H1 (cell line): ENCODE data around the gene SLCO2A1. TPM values are rescaled to one million over a fixed set of nuclear protein-coding genes. Genes with fewer than 3 reads are reported as not detected.

Experiments used
- CTCF ChIA-PET: fragments of 300-600 bp; sonication (Branson Sonifier 250); formaldehyde crosslinking; loops from one replicate; lab custom pipeline; 2021; ENCODE audit not compliant: partially characterized antibody; lab: Charles Lee
- POLR2A ChIA-PET: fragments of 300-600 bp; sonication (Branson Sonifier 250); formaldehyde crosslinking; loops from one replicate; lab custom pipeline; 2021; ENCODE audit warnings: inconsistent platforms; ENCODE audit not compliant: partially characterized antibody; lab: Charles Lee
- DNase-seq, 2 experiments: peaks; one replicate each; pipeline versions ENCODE4 v3.0.0 to v3.0.0-alpha.2; 2010 to 2022; ENCODE audit warnings: low spot score in 2 of 2, low read depth in 1 of 2, mixed read lengths in 1 of 2
- FAIRE-seq: peaks from 2 replicates; lab custom pipeline; 2011; peaks lifted over from hg19 to GRCh38; lab: Jason Lieb, UNC
- H2AFZ ChIP-seq: 2 replicates; pipeline ENCODE4 v1.8.1; 2012; ENCODE audit warnings: low read length, inconsistent platforms
- H2AK5ac ChIP-seq: 2 replicates; pipeline ENCODE4 v1.6.1; 2013; ENCODE audit warnings: low read depth, low read length
- H2BK120ac ChIP-seq: replicated peaks from 2 replicates; pipeline ENCODE3; 2013; ENCODE audit warnings: low read depth, low read length, inconsistent platforms
- H2BK12ac ChIP-seq: 2 replicates; pipeline ENCODE4 v1.6.1; 2013; ENCODE audit warnings: low read depth, low read length
- H2BK15ac ChIP-seq: 2 replicates; pipeline ENCODE4 v1.6.1; 2013; ENCODE audit warnings: low read length
- H2BK20ac ChIP-seq: 2 replicates; pipeline ENCODE4 v1.6.1; 2013; ENCODE audit warnings: low read length
- H2BK5ac ChIP-seq: 2 replicates; pipeline ENCODE4 v1.6.1; 2013; ENCODE audit warnings: low read depth, low read length
- H3K14ac ChIP-seq: 2 replicates; pipeline ENCODE4 v1.6.1; 2013; ENCODE audit warnings: inconsistent platforms; ENCODE audit not compliant: insufficient read length
- H3K18ac ChIP-seq: 2 replicates; pipeline ENCODE4 v1.6.1; 2013; ENCODE audit warnings: low read length; ENCODE audit errors: extremely low read depth
- H3K23ac ChIP-seq: 2 replicates; pipeline ENCODE4 v1.6.1; 2013; ENCODE audit warnings: inconsistent platforms; ENCODE audit not compliant: insufficient read length
- H3K23me2 ChIP-seq: 2 replicates; pipeline ENCODE4 v1.6.1; 2013; ENCODE audit warnings: low read depth, low read length
- H3K27ac ChIP-seq: 2 replicates; pipeline ENCODE4 v1.6.1; 2011; ENCODE audit warnings: low read depth, low read length, inconsistent platforms
- H3K27me3 ChIP-seq, 4 experiments: replicated peaks in 1 of 4; 1 replicate in 1 of 4; 2 replicates in 3 of 4; pipeline versions ENCODE4 v1.6.1 to v1.8.1; 2011 to 2013; ENCODE audit warnings: low read length in 3 of 4, mild to moderate bottlenecking in 3 of 4, inconsistent platforms in 2 of 4, mixed read lengths in 2 of 4, moderate library complexity in 1 of 4; ENCODE audit not compliant: control insufficient read depth in 3 of 4, insufficient read depth in 3 of 4; ENCODE audit errors: extremely low read depth in 1 of 4
- H3K36me3 ChIP-seq, 4 experiments: 2 replicates each; pipeline versions ENCODE4 v1.6.1 to v1.8.1; 2011 to 2013; ENCODE audit warnings: mild to moderate bottlenecking in 4 of 4, low read length in 3 of 4, moderate library complexity in 2 of 4, control low read depth in 1 of 4, inconsistent platforms in 1 of 4; ENCODE audit not compliant: insufficient read depth in 4 of 4, control insufficient read depth in 2 of 4
- H3K4ac ChIP-seq: replicated peaks from 2 replicates; pipeline ENCODE3; 2013; ENCODE audit warnings: low read length, low read depth, mixed read lengths, inconsistent platforms; ENCODE audit not compliant: insufficient read length
- H3K4me1 ChIP-seq, 4 experiments: replicated peaks in 1 of 4; 1 replicate in 1 of 4; 2 replicates in 3 of 4; pipeline versions ENCODE4 v1.6.1 to v1.8.1; 2011 to 2013; ENCODE audit warnings: low read length in 3 of 4, inconsistent platforms in 2 of 4, mixed read lengths in 1 of 4; ENCODE audit not compliant: insufficient read depth in 4 of 4, control insufficient read depth in 3 of 4
- H3K4me2 ChIP-seq, 2 experiments: 2 replicates each; pipeline versions ENCODE4 v1.6.1 to v1.8.1; 2011 to 2013; ENCODE audit warnings: low read depth in 2 of 2, low read length in 2 of 2, control low read depth in 1 of 2, inconsistent platforms in 1 of 2, mild to moderate bottlenecking in 1 of 2; ENCODE audit not compliant: insufficient read depth in 1 of 2
- H3K4me3 ChIP-seq, 4 experiments: fragments of 200-600, 300-600 bp in 1 of 4; sonication (generic), shearing (Covaris generic), sonication (Bioruptor Twin) in 1 of 4; 2 replicates each; pipeline versions ENCODE4 v1.5.1 to v1.8.1; 2011 to 2016; ENCODE audit warnings: low read length in 4 of 4, low read depth in 3 of 4, control low read depth in 2 of 4, inconsistent platforms in 2 of 4, mild to moderate bottlenecking in 2 of 4, mixed read lengths in 1 of 4, moderate library complexity in 1 of 4; ENCODE audit not compliant: insufficient read depth in 2 of 4; ENCODE audit errors: extremely low read depth in 1 of 4
- H3K56ac ChIP-seq: replicated peaks from 2 replicates; pipeline ENCODE3; 2013; ENCODE audit warnings: low read depth, mild to moderate bottlenecking, mixed read lengths, low read length, inconsistent platforms; ENCODE audit not compliant: insufficient read length
- H3K79me1 ChIP-seq: 2 replicates; pipeline ENCODE4 v1.6.1; 2013; ENCODE audit warnings: low read depth, low read length, control low read depth
- H3K79me2 ChIP-seq, 2 experiments: 2 replicates each; pipeline versions ENCODE4 v1.6.1 to v1.8.1; 2012 to 2013; ENCODE audit warnings: low read length in 2 of 2, mild to moderate bottlenecking in 2 of 2, inconsistent platforms in 1 of 2; ENCODE audit not compliant: insufficient read depth in 2 of 2, control insufficient read depth in 1 of 2
- H3K9ac ChIP-seq, 4 experiments: replicated peaks in 1 of 4; 1 replicate in 1 of 4; 2 replicates in 3 of 4; pipeline versions ENCODE4 v1.6.1 to v1.8.1; 2011 to 2013; ENCODE audit warnings: low read depth in 3 of 4, low read length in 3 of 4, control low read depth in 2 of 4, mild to moderate bottlenecking in 2 of 4, moderate library complexity in 2 of 4, inconsistent platforms in 1 of 4; ENCODE audit errors: extremely low read depth in 1 of 4
- H3K9me3 ChIP-seq, 2 experiments: 2 replicates each; pipeline versions ENCODE4 v1.6.1 to v1.8.1; 2012 to 2013; ENCODE audit warnings: mild to moderate bottlenecking in 2 of 2, moderate library complexity in 2 of 2, control low read depth in 1 of 2, inconsistent platforms in 1 of 2, low read depth in 1 of 2, low read length in 1 of 2, mixed read lengths in 1 of 2; ENCODE audit not compliant: insufficient read depth in 2 of 2
- H4K20me1 ChIP-seq, 2 experiments: replicated peaks in 1 of 2; 2 replicates each; pipeline versions ENCODE3 to v1.8.1; 2011 to 2013; ENCODE audit warnings: inconsistent platforms in 2 of 2, low read length in 2 of 2, mild to moderate bottlenecking in 1 of 2; ENCODE audit not compliant: insufficient read depth in 2 of 2, control insufficient read depth in 1 of 2
- H4K5ac ChIP-seq: 2 replicates; pipeline ENCODE4 v1.6.1; 2013; ENCODE audit warnings: low read length, low read depth, mixed read lengths, inconsistent platforms; ENCODE audit not compliant: insufficient read length
- H4K8ac ChIP-seq: 2 replicates; pipeline ENCODE4 v1.8.0; 2013; ENCODE audit warnings: mild to moderate bottlenecking, moderate library complexity, low read length, inconsistent platforms; ENCODE audit not compliant: insufficient read depth; ENCODE audit errors: extremely low read depth
- H4K91ac ChIP-seq: replicated peaks from 2 replicates; pipeline ENCODE3; 2013; ENCODE audit warnings: low read length, mixed read lengths, inconsistent platforms; ENCODE audit not compliant: insufficient read length
- BACH1 ChIP-seq: IDR thresholded peaks from 2 replicates; pipeline ENCODE4 v1.6.1; 2012; ENCODE audit warnings: low read length, improper control_type of control experiment
- CBX8 ChIP-seq: fragments of 300-800, 300-1000 bp; sonication (generic); IDR thresholded peaks from 2 replicates; pipeline ENCODE4 v1.7.1; 2016; ENCODE audit warnings: low read depth, low read length, borderline replicate concordance
- CHD1 ChIP-seq: IDR thresholded peaks from 2 replicates; pipeline ENCODE4 v1.6.1; 2012; ENCODE audit warnings: low read depth, low read length, improper control_type of control experiment
- CTBP2 ChIP-seq: IDR thresholded peaks from 2 replicates; pipeline ENCODE4 v1.7.0; 2011; ENCODE audit warnings: borderline replicate concordance, mild to moderate bottlenecking, moderate library complexity, mixed read lengths, low read length; ENCODE audit not compliant: insufficient read depth, insufficient read length
- HDAC6 ChIP-seq: IDR thresholded peaks from one replicate; pipeline ENCODE4 v1.7.1; 2012; ENCODE audit warnings: low read depth, mild to moderate bottlenecking, inconsistent platforms, low read length, moderate library complexity
- MAX ChIP-seq: IDR thresholded peaks from 2 replicates; pipeline ENCODE4 v1.6.1; 2012; ENCODE audit warnings: inconsistent platforms
- POLR2AphosphoS5 ChIP-seq: IDR thresholded peaks from 2 replicates; pipeline ENCODE4 v1.6.1; 2011; ENCODE audit warnings: low read depth, low read length
- RAD21 ChIP-seq, 2 experiments: IDR thresholded peaks in 1 of 2; conservative IDR thresholded peaks in 1 of 2; 2 replicates each; pipeline ENCODE4 v1.6.1; 2011; ENCODE audit warnings: low read depth in 2 of 2, low read length in 2 of 2, improper control_type of control experiment in 1 of 2, inconsistent platforms in 1 of 2, mild to moderate bottlenecking in 1 of 2, moderate library complexity in 1 of 2
- RXRA ChIP-seq: IDR thresholded peaks from 2 replicates; pipeline ENCODE4 v1.6.1; 2011; ENCODE audit warnings: low read depth, mild to moderate bottlenecking, low read length, moderate library complexity; ENCODE audit not compliant: insufficient read depth
- SAP30 ChIP-seq: fragments of 300-600 bp; sonication (generic); IDR thresholded peaks from 2 replicates; pipeline ENCODE4 v1.7.1; 2012; ENCODE audit warnings: low read length, moderate library complexity, mild to moderate bottlenecking, inconsistent platforms; ENCODE audit not compliant: insufficient read depth, insufficient replicate concordance
- SIRT6 ChIP-seq: IDR thresholded peaks from one replicate; pipeline ENCODE4 v1.7.1; 2012; ENCODE audit warnings: low read length, inconsistent platforms
- SP2 ChIP-seq: IDR thresholded peaks from 2 replicates; pipeline ENCODE4 v1.6.1; 2012; ENCODE audit warnings: mild to moderate bottlenecking, low read length, inconsistent platforms
- TAF1 ChIP-seq: IDR thresholded peaks from 2 replicates; pipeline ENCODE4 v1.6.1; 2011; ENCODE audit warnings: mild to moderate bottlenecking, low read depth, low read length
- TAF7 ChIP-seq: optimal IDR thresholded peaks from 2 replicates; pipeline ENCODE3; 2011; ENCODE audit warnings: low read depth, mild to moderate bottlenecking, inconsistent platforms, low read length, moderate library complexity, borderline replicate concordance
- WGBS, 2 experiments: shearing (Covaris generic) in 1 of 2; methylation state at CpG; one replicate each; pipeline versions ENCODE4 v1.1.6 to v1.1.7; 2013 to 2015; ENCODE audit warnings: low lambda C conversion rate in 2 of 2, mixed read lengths in 2 of 2, inconsistent platforms in 1 of 2, low coverage in 1 of 2, missing lambda C conversion rate in 1 of 2; ENCODE audit not compliant: insufficient replicate concordance in 2 of 2, insufficient coverage in 1 of 2, insufficient read length in 1 of 2; ENCODE audit errors: extremely low coverage in 1 of 2, missing lambda C conversion rate in 1 of 2; 5-methylcytosine and 5-hydroxymethylcytosine counted together
- polyA plus RNA-seq, 7 experiments: library from polyadenylated mRNA; depleted of rRNA in 3 of 7; stranded (reverse) in 5 of 7; unstranded in 2 of 7; fragments of >200 nt in 5 of 7; fragments of 200-250 nt in 2 of 7; gene quantifications; 1 replicate in 5 of 7; 2 replicates in 1 of 7; 4 replicates in 1 of 7; pipeline versions ENCODE4 v1.2.1 to v1.2.3, GENCODE V29; 2011 to 2013; ENCODE audit warnings: missing spikeins in 2 of 7, mixed read lengths in 2 of 7
- total RNA-seq: library from RNA; stranded (reverse); fragmentation: NEBNext Ultra II Directional; extraction: Animal tissue kit (Norgen Biotek cat#: 25700); gene quantifications from 2 replicates; pipeline ENCODE4 v1.2.1, GENCODE V29; 2021

The SLCO2A1 gene
- total and polyA plus RNA-seq, 2 of the 8 experiments (the other 6 are each of a cell fraction or from before 2014, with no cell fraction given), result 1.1 to 2.3 TPM

- FAIRE-seq, result no peak
- H3K18ac ChIP-seq, result no peak overlapping the region
- TF ChIP-seq CHD1 (no peak), RAD21 (IDR thresholded peaks at IDR 0.05 in 1 of 2, conservative IDR thresholded peaks at IDR 0.05 in 1 of 2; ENCODE audit: low read depth in 2 of 2, low read length in 2 of 2) (no peak), CBX8 (no peak), SP2 (no peak), POLR2AphosphoS5 (no peak), BACH1 (no peak), TAF7 (no peak), RXRA (no peak), SIRT6 (no peak), TAF1 (no peak), HDAC6 (no peak), CTBP2 (no peak), SAP30 (no peak), MAX (no peak)
These were observed 10.3 kb upstream of the SLCO2A1 start for GRCh38 chr3:134040066-134040465.

More at GRCh38 chr3:134040066-134040465, 10.3 kb upstream of the SLCO2A1 start:
- Histone ChIP-seq H3K4me2 (no peak overlapping the region), H4K20me1 (no peaks in the 10 kb centered on the region), H4K8ac (peak overlapping the region; percentile 45; the same call in 1 of the 2 replicates), H3K27ac (no peak overlapping the region), H3K23me2 (no peaks in the 10 kb centered on the region), H2BK120ac (no peak overlapping the region), H3K9ac (no peak overlapping the region), H3K4me3 (no peak overlapping the region), H3K27me3 (no peaks in the 10 kb centered on the region), H2AK5ac (no peak overlapping the region), H3K56ac (no peak overlapping the region), H4K91ac (no peak overlapping the region), H2BK5ac (no peak overlapping the region), H3K14ac (no peak overlapping the region), H3K79me1 (no peaks in the 10 kb centered on the region), H2AFZ (no peak overlapping the region), H4K5ac (no peak overlapping the region), H3K4me1 (no peaks in the 10 kb centered on the region; a peak in 1 of 7 replicates), H2BK20ac (no peak overlapping the region), H3K9me3 (peaks cover 10 to 32% of the 10 kb centered on the region in 2 experiments), H3K23ac (no peak overlapping the region), H3K4ac (no peak overlapping the region), H2BK12ac (no peak overlapping the region), H3K79me2 (no peaks in the 10 kb centered on the region), H2BK15ac (no peak overlapping the region), H3K36me3 (no peaks in the 10 kb centered on the region; a peak in 1 of 8 replicates)
- CTCF ChIA-PET, result interaction anchor here (0.7 to 1.2 kb wide), 3 partner anchors 46 to 109 kb away, joined by 3 read pairs; no protein-coding TSS in a partner anchor
- DNase-seq, result peak in 1 of 2 experiments; percentile 19
- WGBS, 2 experiments, result 92% methylated on average over 4 of the region's 4 CpGs; no CpG with 5 or more reads in 1 of the 2 experiments
- POLR2A ChIA-PET, result interaction anchor here (1.0 to 1.3 kb wide), 2 partner anchors 11 to 13 kb away, joined by 3 read pairs; no protein-coding TSS in a partner anchor
